Epithelial cell of proximal tubule (primary cell): Measurements from ENCODE around the gene BZW2. TPM values are rescaled to one million over a fixed set of nuclear protein-coding genes. Genes with fewer than 3 reads are reported as not detected.

Source experiments
- DNase-seq: peaks from one replicate; pipeline ENCODE4 v3.0.0-alpha.2; 2011; ENCODE audit warnings: low read depth
- H3K4me3 ChIP-seq: 2 replicates; pipeline ENCODE4 v1.5.1; 2011; ENCODE audit warnings: low read depth, mild to moderate bottlenecking, low read length
- CTCF ChIP-seq: conservative IDR thresholded peaks from 2 replicates; pipeline ENCODE4 v1.5.1; 2012; ENCODE audit warnings: low read depth, mild to moderate bottlenecking, low read length
- total RNA-seq: library from RNA; depleted of rRNA; stranded (reverse); fragments of >200 nt; gene quantifications from 2 replicates; pipeline ENCODE4 v1.2.3, GENCODE V29; 2015

The BZW2 gene
- total RNA-seq, 1 donor from 2014 or later: 102 TPM

DNA sequence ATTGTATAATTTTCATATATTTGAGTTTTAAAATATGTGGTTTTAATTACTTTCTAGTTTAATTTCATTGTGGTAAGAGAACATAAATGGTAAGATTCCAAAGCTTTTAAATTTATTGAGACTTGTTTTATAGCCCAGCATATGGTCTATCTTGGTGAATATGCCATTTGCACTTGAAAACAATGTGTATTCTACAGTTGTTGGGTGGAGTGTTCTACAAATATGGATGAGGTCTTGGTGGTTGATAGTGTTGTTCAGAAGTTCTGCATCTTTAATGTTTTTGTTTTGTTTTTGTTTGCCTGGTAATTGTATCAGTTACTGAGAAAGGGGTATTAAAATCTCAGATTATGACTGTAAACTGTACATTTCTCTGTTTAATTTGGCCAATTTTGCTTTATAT lies 69.9 kb downstream of the BZW2 start:
- TF ChIP-seq CTCF: no peak
- no peak overlapping the region for H3K4me3 ChIP-seq
- DNase-seq: no peak

- no peak for TF ChIP-seq CTCF
- no peak for DNase-seq
- no peak overlapping the region for H3K4me3 ChIP-seq
Observed at GRCh38 chr7:16718111-16718656, 72.2 kb downstream of the BZW2 start.

DNA sequence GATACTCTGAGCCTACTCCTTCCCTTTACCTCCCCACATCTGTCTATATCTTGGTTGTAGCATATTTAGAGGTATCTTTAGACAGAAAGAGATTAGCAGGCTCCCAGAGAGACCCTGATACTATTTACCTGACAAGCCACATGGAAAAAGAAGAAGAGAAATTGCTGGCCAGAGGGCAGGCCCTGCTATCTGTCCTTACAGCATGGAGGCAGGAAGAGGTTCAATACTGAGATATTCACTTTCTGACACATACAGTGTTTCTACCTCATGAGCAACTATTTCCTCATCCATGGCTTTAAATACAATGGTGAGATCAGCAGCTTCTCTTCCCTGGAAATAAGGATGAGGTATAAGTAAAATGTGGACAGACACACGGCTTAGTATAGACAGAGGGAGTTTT lies 73.7 kb downstream of the BZW2 start:
- DNase-seq: no peak
- no peak overlapping the region for H3K4me3 ChIP-seq
- TF ChIP-seq CTCF: no peak

GRCh38 chr7:16721541-16721940 lies 75.6 kb downstream of the BZW2 start:
- no peak for DNase-seq
- no peak for TF ChIP-seq CTCF
- H3K4me3 ChIP-seq: no peak overlapping the region

DNA sequence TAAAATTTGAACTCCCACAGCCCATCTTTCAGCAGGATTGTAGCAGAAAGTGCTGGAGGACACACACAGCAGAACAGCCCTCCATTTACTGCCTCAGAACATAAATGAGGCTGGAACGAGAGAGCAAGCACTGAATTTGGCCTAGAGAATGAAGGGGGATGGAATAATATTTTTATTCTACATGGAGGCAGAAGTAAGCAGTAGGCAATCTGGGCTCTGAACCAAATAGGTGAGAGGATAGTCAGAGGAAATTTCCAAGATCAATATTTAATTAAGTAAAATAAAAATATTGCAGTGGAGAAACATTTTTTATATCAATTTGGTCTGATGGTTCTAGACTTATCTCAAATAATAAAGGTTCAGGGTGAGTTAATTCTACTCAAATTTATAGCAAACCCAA lies 78.4 kb downstream of the BZW2 start:
- TF ChIP-seq CTCF: no peak
- no peak for DNase-seq
- no peak overlapping the region for H3K4me3 ChIP-seq

GRCh38 chr7:16726189-16726588 lies 80.2 kb downstream of the BZW2 start:
- no peak for TF ChIP-seq CTCF
- no peak overlapping the region for H3K4me3 ChIP-seq
- DNase-seq: no peak

- TF ChIP-seq CTCF: no peak
- DNase-seq: no peak
Observed at GRCh38 chr7:16727736-16728135, 81.8 kb downstream of the BZW2 start.

More at GRCh38 chr7:16727736-16728135, 81.8 kb downstream of the BZW2 start:
- no peak overlapping the region for H3K4me3 ChIP-seq
